SK-N-SH (cell line): Measurements from ENCODE around the gene PIGA. TPM values are rescaled to one million over a fixed set of nuclear protein-coding genes. Genes with fewer than 3 reads are reported as not detected.
A peak's percentile ranks its signal among the peaks of the same experiment; 100 is the strongest.

Experiments
- CTCF ChIA-PET: fragments of 300-600, 350-600 bp; formaldehyde crosslinking; extraction: SDS; loops from one replicate; lab custom pipeline; 2021; lab: Yijun Ruan, JAX
- POLR2A ChIA-PET: fragments of 350-600 bp; sonication (Branson Sonifier 250); formaldehyde crosslinking; extraction: SDS; loops from one replicate; lab custom pipeline; 2020; ENCODE audit warnings: antibody characterized with exemption, inconsistent platforms; lab: Yijun Ruan, JAX
- DNase-seq: peaks from one replicate; pipeline ENCODE4 v3.0.0; 2012
- H2AFZ ChIP-seq: fragments of 200-600 bp; sonication (generic); 2 replicates; pipeline ENCODE4 v1.8.1; 2016; ENCODE audit warnings: antibody characterized with exemption, mild to moderate bottlenecking, low read depth
- H3F3A ChIP-seq: fragments of 200-600 bp; sonication (generic); replicated peaks from 2 replicates; pipeline ENCODE3; 2016; ENCODE audit warnings: antibody characterized with exemption, mild to moderate bottlenecking; ENCODE audit not compliant: insufficient read depth
- H3K27ac ChIP-seq, 2 experiments: fragments of 200-500 bp in 1 of 2; fragments of 200-600 bp in 1 of 2; sonication (Bioruptor generic) in 1 of 2; sonication (generic), shearing (Covaris generic) in 1 of 2; 2 replicates each; pipeline versions ENCODE4 v1.5.1 to v1.6.1; 2014 to 2016; ENCODE audit warnings: low read depth in 2 of 2, inconsistent platforms in 1 of 2, low read length in 1 of 2, mild to moderate bottlenecking in 1 of 2, mixed read lengths in 1 of 2
- H3K27me3 ChIP-seq: fragments of 200-600 bp; sonication (generic), shearing (Covaris generic); 2 replicates; pipeline ENCODE4 v1.6.1; 2016; ENCODE audit warnings: mixed run types; ENCODE audit not compliant: insufficient read depth
- H3K36me3 ChIP-seq, 2 experiments: fragments of 200-500 bp in 1 of 2; fragments of 200-600 bp in 1 of 2; sonication (Bioruptor generic) in 1 of 2; sonication (generic) in 1 of 2; replicated peaks in 1 of 2; 2 replicates each; pipeline versions ENCODE3 to v1.5.1; 2014 to 2016; ENCODE audit warnings: low read length in 1 of 2, mild to moderate bottlenecking in 1 of 2; ENCODE audit not compliant: insufficient read depth in 2 of 2, control insufficient read depth in 1 of 2
- H3K4me1 ChIP-seq, 2 experiments: fragments of 200-500 bp in 1 of 2; fragments of 200-600 bp in 1 of 2; sonication (Bioruptor generic) in 1 of 2; sonication (generic), shearing (Covaris generic) in 1 of 2; 2 replicates each; pipeline versions ENCODE4 v1.5.1 to v1.6.1; 2014 to 2016; ENCODE audit warnings: low read depth in 1 of 2, low read length in 1 of 2, mixed run types in 1 of 2; ENCODE audit not compliant: insufficient read depth in 2 of 2, control insufficient read depth in 1 of 2
- H3K4me2 ChIP-seq: fragments of 200-600 bp; sonication (generic), shearing (Covaris generic); 2 replicates; pipeline ENCODE4 v1.6.1; 2017; ENCODE audit warnings: mixed run types
- H3K4me3 ChIP-seq, 2 experiments: fragments of 200-500 bp in 1 of 2; fragments of 200-600 bp in 1 of 2; sonication (Bioruptor generic) in 1 of 2; sonication (generic), shearing (Covaris generic) in 1 of 2; 2 replicates each; pipeline versions ENCODE4 v1.5.1 to v1.8.1; 2014 to 2016; ENCODE audit warnings: low read depth in 2 of 2, inconsistent platforms in 1 of 2, low read length in 1 of 2, mild to moderate bottlenecking in 1 of 2, mixed read lengths in 1 of 2, moderate library complexity in 1 of 2
- H3K79me2 ChIP-seq: fragments of 200-600 bp; sonication (generic); 2 replicates; pipeline ENCODE4 v1.8.1; 2017; ENCODE audit warnings: mild to moderate bottlenecking; ENCODE audit not compliant: insufficient read depth
- H3K9ac ChIP-seq: fragments of 200-600 bp; sonication (generic); 2 replicates; pipeline ENCODE4 v1.6.1; 2017; ENCODE audit warnings: mixed run types
- H3K9me2 ChIP-seq: fragments of 200-600 bp; sonication (generic); 2 replicates; pipeline ENCODE4 v1.6.1; 2017; ENCODE audit warnings: mixed run types
- H3K9me3 ChIP-seq: fragments of 200-600 bp; sonication (generic); 2 replicates; pipeline ENCODE4 v1.6.1; 2017; ENCODE audit warnings: mixed run types, mild to moderate bottlenecking, moderate library complexity
- H4K20me1 ChIP-seq: fragments of 200-600 bp; sonication (generic); 2 replicates; pipeline ENCODE4 v1.6.1; 2017; ENCODE audit warnings: mild to moderate bottlenecking, mixed run types; ENCODE audit not compliant: insufficient read depth
- CHD2 ChIP-seq: fragments of 150-350 bp; IDR thresholded peaks from 2 replicates; pipeline ENCODE4 v1.6.1; 2018; ENCODE audit warnings: low read length; ENCODE audit not compliant: partially characterized antibody
- ELF1 ChIP-seq: IDR thresholded peaks from 2 replicates; pipeline ENCODE4 v1.4.0; 2012
- FOSL2 ChIP-seq: IDR thresholded peaks from 2 replicates; pipeline ENCODE4 v1.4.0; 2012; ENCODE audit warnings: low read depth, mild to moderate bottlenecking, moderate library complexity, borderline replicate concordance
- GABPA ChIP-seq: IDR thresholded peaks from 2 replicates; pipeline ENCODE4 v1.4.0; 2012; ENCODE audit warnings: low read depth, mild to moderate bottlenecking
- JUND ChIP-seq: IDR thresholded peaks from 2 replicates; pipeline ENCODE4 v1.4.0; 2012
- MEF2A ChIP-seq: IDR thresholded peaks from 2 replicates; pipeline ENCODE4 v1.4.0; 2012; ENCODE audit warnings: low read depth, borderline replicate concordance
- POLR2AphosphoS5 ChIP-seq: IDR thresholded peaks from 2 replicates; pipeline ENCODE4 v1.6.1; 2012; ENCODE audit warnings: low read depth, low read length
- RCOR1 ChIP-seq: fragments of 150-350 bp; IDR thresholded peaks from 2 replicates; pipeline ENCODE4 v1.6.1; 2017; ENCODE audit warnings: antibody characterized with exemption, low read length
- RFX5 ChIP-seq: IDR thresholded peaks from 2 replicates; pipeline ENCODE4 v1.6.1; 2012; ENCODE audit warnings: mild to moderate bottlenecking, improper control_type of control experiment, low read length
- SMC3 ChIP-seq: IDR thresholded peaks from 2 replicates; pipeline ENCODE4 v1.6.1; 2012; ENCODE audit warnings: low read depth, low read length, improper control_type of control experiment
- TCF12 ChIP-seq: IDR thresholded peaks from 2 replicates; pipeline ENCODE4 v1.4.0; 2012
- TEAD4 ChIP-seq: IDR thresholded peaks from 2 replicates; pipeline ENCODE4 v1.4.0; 2012; ENCODE audit warnings: mild to moderate bottlenecking, borderline replicate concordance; ENCODE audit not compliant: insufficient read depth
- WGBS: methylation state at CpG from one replicate; pipeline ENCODE4 v1.1.6; 2017; ENCODE audit warnings: low lambda C conversion rate; 5-methylcytosine and 5-hydroxymethylcytosine counted together
- polyA plus RNA-seq, 3 experiments: library from polyadenylated mRNA; depleted of rRNA; stranded (reverse); fragments of >200 nt; gene quantifications; 2 replicates each; pipeline ENCODE4 v1.2.3, GENCODE V29; 2012
- TF ChIP-seq, protein P1 (sequence below): fragments of 200-600 bp; sonication (generic); IDR thresholded peaks from 2 replicates; pipeline ENCODE4 v1.6.1; 2017; ENCODE audit warnings: antibody characterized with exemption, mild to moderate bottlenecking, moderate library complexity
- TF ChIP-seq, protein P2 (sequence below): IDR thresholded peaks from 2 replicates; pipeline ENCODE4 v1.6.1; 2012; ENCODE audit warnings: mild to moderate bottlenecking, low read depth, low read length, moderate library complexity
- TF ChIP-seq, protein P3 (sequence below): fragments of 150-350 bp; IDR thresholded peaks from 2 replicates; pipeline ENCODE4 v1.6.1; 2016; ENCODE audit warnings: mild to moderate bottlenecking, low read depth, low read length
- TF ChIP-seq, protein P4 (sequence below): IDR thresholded peaks from 2 replicates; pipeline ENCODE4; 2012
- TF ChIP-seq, protein P5 (sequence below): IDR thresholded peaks from 2 replicates; pipeline ENCODE4 v1.4.0; 2012; ENCODE audit warnings: low read depth
- TF ChIP-seq, protein P6 (sequence below): fragments of 150-350 bp; IDR thresholded peaks from 2 replicates; pipeline ENCODE4 v1.6.1; 2017; ENCODE audit warnings: antibody characterized with exemption, low read length, low read depth, borderline replicate concordance
- TF ChIP-seq, protein P7 (sequence below): IDR thresholded peaks from 2 replicates; pipeline ENCODE4 v1.4.0; 2012; ENCODE audit warnings: low read depth, borderline replicate concordance
- TF ChIP-seq, protein P8 (sequence below): IDR thresholded peaks from 2 replicates; pipeline ENCODE4 v1.4.0; 2012; ENCODE audit warnings: low read depth, borderline replicate concordance

Gene PIGA
- polyA plus RNA-seq, 1 of the 3 experiments (the other 2 are of a cell fraction) = 2.8 TPM

DNA sequence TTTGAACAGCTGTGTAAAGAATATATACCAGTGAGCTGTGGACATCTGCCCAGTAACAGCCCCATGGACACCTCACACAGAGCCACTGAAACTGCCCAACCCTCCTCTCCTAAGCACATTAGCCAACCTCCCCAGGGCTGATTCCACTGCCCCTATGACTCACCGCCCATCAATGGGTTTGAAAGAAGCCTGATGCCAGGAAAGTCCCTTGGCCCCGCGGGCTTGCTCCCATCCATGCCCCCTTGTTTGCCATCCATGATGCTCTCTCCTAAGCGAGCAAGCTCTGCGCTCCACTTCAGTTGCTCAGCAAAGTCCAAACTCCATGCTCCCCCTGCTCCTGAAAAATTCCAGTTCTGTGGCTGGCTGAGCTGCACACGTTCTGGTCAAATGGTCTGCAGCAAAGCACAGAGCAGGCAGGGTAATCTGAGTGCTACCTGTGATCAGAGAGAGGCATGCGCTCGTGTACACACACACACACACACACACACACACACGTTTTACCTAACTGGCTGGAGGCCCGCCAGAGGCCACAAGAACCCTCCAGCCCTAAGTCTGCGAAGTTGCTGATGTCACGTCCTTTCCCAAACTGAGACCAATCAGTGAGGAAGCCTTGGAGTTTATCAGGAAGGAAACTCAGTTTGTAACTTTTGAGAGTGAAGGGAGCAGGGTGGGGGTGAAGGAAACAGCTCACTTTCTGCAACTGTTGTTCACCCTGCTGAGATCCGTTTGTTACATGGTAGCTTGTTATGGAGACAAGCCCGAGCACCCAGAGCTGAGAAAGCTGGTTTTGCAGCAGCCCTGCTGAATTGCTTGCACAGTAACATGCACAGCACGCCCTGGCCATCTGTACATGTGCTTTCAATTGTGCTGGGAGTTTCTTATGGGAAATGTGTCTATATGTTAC, 65.5 kb downstream of the PIGA start, which contains the start of gene ASB9:
TSS of gene ASB9 (minus strand) at position 466 of the 904 bp plus-strand sequence. CDS start at position 257, 209 bp downstream.
- Histone ChIP-seq H3K36me3 (no peaks in the 10 kb centered on the region), H3F3A (no peaks in the 10 kb centered on the region), H3K79me2 (no peaks in the 10 kb centered on the region), H3K4me1 (peaks cover 0 to 5% of the 10 kb centered on the region in 2 experiments; a peak in 1 of 4 replicates), H2AFZ (no peak within 1 kb of the TSS), H3K4me2 (peak within 1 kb of the TSS; percentile 64), H3K27me3 (no peaks in the 10 kb centered on the region), H3K9me2 (no peaks in the 10 kb centered on the region), H3K9me3 (no peaks in the 10 kb centered on the region), H3K4me3 (peak within 1 kb of the TSS in 1 of 2 experiments; percentile 15; a peak in 1 of 4 replicates), H3K9ac (no peak within 1 kb of the TSS), H4K20me1 (no peaks in the 10 kb centered on the region), H3K27ac (no peak within 1 kb of the TSS)
- WGBS = 15% methylated on average over 13 of the region's 15 CpGs
- CTCF ChIA-PET = no interaction called here
- DNase-seq = peak; percentile 45
- POLR2A ChIA-PET = no interaction called here
- TF ChIP-seq SMC3 (no peak), GABPA (no peak), TCF12 (peak; percentile 23; the same call in 1 of the 2 replicates), POLR2AphosphoS5 (no peak), RFX5 (peak; percentile 80), FOSL2 (0 out of 2 replicates have a peak, but pooled peaks have one; percentile 48), MEF2A (no peak), CHD2 (no peak), RCOR1 (no peak), JUND (peak; percentile 46), TEAD4 (no peak), ELF1 (no peak)
- TF ChIP-seq, protein P1, sequence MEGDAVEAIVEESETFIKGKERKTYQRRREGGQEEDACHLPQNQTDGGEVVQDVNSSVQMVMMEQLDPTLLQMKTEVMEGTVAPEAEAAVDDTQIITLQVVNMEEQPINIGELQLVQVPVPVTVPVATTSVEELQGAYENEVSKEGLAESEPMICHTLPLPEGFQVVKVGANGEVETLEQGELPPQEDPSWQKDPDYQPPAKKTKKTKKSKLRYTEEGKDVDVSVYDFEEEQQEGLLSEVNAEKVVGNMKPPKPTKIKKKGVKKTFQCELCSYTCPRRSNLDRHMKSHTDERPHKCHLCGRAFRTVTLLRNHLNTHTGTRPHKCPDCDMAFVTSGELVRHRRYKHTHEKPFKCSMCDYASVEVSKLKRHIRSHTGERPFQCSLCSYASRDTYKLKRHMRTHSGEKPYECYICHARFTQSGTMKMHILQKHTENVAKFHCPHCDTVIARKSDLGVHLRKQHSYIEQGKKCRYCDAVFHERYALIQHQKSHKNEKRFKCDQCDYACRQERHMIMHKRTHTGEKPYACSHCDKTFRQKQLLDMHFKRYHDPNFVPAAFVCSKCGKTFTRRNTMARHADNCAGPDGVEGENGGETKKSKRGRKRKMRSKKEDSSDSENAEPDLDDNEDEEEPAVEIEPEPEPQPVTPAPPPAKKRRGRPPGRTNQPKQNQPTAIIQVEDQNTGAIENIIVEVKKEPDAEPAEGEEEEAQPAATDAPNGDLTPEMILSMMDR = no peak
- TF ChIP-seq, protein P2, sequence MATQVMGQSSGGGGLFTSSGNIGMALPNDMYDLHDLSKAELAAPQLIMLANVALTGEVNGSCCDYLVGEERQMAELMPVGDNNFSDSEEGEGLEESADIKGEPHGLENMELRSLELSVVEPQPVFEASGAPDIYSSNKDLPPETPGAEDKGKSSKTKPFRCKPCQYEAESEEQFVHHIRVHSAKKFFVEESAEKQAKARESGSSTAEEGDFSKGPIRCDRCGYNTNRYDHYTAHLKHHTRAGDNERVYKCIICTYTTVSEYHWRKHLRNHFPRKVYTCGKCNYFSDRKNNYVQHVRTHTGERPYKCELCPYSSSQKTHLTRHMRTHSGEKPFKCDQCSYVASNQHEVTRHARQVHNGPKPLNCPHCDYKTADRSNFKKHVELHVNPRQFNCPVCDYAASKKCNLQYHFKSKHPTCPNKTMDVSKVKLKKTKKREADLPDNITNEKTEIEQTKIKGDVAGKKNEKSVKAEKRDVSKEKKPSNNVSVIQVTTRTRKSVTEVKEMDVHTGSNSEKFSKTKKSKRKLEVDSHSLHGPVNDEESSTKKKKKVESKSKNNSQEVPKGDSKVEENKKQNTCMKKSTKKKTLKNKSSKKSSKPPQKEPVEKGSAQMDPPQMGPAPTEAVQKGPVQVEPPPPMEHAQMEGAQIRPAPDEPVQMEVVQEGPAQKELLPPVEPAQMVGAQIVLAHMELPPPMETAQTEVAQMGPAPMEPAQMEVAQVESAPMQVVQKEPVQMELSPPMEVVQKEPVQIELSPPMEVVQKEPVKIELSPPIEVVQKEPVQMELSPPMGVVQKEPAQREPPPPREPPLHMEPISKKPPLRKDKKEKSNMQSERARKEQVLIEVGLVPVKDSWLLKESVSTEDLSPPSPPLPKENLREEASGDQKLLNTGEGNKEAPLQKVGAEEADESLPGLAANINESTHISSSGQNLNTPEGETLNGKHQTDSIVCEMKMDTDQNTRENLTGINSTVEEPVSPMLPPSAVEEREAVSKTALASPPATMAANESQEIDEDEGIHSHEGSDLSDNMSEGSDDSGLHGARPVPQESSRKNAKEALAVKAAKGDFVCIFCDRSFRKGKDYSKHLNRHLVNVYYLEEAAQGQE = no peak
- TF ChIP-seq, protein P3, sequence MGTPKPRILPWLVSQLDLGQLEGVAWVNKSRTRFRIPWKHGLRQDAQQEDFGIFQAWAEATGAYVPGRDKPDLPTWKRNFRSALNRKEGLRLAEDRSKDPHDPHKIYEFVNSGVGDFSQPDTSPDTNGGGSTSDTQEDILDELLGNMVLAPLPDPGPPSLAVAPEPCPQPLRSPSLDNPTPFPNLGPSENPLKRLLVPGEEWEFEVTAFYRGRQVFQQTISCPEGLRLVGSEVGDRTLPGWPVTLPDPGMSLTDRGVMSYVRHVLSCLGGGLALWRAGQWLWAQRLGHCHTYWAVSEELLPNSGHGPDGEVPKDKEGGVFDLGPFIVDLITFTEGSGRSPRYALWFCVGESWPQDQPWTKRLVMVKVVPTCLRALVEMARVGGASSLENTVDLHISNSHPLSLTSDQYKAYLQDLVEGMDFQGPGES = no peak
- TF ChIP-seq, protein P4, sequence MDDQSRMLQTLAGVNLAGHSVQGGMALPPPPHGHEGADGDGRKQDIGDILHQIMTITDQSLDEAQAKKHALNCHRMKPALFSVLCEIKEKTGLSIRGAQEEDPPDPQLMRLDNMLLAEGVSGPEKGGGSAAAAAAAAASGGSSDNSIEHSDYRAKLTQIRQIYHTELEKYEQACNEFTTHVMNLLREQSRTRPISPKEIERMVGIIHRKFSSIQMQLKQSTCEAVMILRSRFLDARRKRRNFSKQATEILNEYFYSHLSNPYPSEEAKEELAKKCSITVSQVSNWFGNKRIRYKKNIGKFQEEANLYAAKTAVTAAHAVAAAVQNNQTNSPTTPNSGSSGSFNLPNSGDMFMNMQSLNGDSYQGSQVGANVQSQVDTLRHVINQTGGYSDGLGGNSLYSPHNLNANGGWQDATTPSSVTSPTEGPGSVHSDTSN = 0 out of 2 replicates have a peak, but pooled peaks have one; percentile 5
- TF ChIP-seq, protein P5, sequence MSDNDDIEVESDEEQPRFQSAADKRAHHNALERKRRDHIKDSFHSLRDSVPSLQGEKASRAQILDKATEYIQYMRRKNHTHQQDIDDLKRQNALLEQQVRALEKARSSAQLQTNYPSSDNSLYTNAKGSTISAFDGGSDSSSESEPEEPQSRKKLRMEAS = 0 out of 2 replicates have a peak, but pooled peaks have one; percentile 23
- TF ChIP-seq, protein P6, sequence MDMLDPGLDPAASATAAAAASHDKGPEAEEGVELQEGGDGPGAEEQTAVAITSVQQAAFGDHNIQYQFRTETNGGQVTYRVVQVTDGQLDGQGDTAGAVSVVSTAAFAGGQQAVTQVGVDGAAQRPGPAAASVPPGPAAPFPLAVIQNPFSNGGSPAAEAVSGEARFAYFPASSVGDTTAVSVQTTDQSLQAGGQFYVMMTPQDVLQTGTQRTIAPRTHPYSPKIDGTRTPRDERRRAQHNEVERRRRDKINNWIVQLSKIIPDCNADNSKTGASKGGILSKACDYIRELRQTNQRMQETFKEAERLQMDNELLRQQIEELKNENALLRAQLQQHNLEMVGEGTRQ = no peak
- TF ChIP-seq, protein P7, sequence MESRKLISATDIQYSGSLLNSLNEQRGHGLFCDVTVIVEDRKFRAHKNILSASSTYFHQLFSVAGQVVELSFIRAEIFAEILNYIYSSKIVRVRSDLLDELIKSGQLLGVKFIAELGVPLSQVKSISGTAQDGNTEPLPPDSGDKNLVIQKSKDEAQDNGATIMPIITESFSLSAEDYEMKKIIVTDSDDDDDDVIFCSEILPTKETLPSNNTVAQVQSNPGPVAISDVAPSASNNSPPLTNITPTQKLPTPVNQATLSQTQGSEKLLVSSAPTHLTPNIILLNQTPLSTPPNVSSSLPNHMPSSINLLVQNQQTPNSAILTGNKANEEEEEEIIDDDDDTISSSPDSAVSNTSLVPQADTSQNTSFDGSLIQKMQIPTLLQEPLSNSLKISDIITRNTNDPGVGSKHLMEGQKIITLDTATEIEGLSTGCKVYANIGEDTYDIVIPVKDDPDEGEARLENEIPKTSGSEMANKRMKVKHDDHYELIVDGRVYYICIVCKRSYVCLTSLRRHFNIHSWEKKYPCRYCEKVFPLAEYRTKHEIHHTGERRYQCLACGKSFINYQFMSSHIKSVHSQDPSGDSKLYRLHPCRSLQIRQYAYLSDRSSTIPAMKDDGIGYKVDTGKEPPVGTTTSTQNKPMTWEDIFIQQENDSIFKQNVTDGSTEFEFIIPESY = no peak
- TF ChIP-seq, protein P8, sequence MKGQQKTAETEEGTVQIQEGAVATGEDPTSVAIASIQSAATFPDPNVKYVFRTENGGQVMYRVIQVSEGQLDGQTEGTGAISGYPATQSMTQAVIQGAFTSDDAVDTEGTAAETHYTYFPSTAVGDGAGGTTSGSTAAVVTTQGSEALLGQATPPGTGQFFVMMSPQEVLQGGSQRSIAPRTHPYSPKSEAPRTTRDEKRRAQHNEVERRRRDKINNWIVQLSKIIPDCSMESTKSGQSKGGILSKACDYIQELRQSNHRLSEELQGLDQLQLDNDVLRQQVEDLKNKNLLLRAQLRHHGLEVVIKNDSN = no peak
